ENCODE data around the gene P2RX5.

DNA sequence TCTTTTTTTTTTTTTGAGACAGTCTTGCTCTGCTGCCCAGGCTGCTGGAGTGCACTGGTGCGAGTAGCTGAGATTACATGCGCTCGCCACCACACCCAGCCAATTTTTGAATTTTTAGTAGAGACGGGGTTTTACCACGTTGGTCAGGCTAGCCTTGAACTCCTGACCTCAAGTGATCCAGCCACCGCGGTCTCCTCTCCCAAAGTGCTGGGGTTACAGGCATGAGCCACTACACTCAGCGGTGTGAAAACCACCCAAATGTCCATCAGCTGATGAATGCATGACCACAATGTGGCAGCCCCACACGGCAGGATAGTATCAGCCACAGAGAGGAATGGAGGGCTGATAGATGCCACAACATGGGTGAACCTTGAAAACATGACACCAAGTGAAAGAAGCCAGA lies 2.1 kb downstream of the P2RX5 start:
- TF ChIP-seq POLR2A (IDR thresholded peaks at IDR 0.05), result no peak
- TF ChIP-seq, protein P1, sequence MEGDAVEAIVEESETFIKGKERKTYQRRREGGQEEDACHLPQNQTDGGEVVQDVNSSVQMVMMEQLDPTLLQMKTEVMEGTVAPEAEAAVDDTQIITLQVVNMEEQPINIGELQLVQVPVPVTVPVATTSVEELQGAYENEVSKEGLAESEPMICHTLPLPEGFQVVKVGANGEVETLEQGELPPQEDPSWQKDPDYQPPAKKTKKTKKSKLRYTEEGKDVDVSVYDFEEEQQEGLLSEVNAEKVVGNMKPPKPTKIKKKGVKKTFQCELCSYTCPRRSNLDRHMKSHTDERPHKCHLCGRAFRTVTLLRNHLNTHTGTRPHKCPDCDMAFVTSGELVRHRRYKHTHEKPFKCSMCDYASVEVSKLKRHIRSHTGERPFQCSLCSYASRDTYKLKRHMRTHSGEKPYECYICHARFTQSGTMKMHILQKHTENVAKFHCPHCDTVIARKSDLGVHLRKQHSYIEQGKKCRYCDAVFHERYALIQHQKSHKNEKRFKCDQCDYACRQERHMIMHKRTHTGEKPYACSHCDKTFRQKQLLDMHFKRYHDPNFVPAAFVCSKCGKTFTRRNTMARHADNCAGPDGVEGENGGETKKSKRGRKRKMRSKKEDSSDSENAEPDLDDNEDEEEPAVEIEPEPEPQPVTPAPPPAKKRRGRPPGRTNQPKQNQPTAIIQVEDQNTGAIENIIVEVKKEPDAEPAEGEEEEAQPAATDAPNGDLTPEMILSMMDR (IDR thresholded peaks at IDR 0.05), result no peak

All from prostate gland (tissue), 2 donors.